HL-60 (cell line): ENCODE data around the gene CNN3.
A peak's percentile ranks its signal among the peaks of the same experiment; 100 is the strongest.

ENCODE experiments used
- DNase-seq, 2 experiments: peaks; one replicate each; pipeline ENCODE4 v3.0.0-alpha.2; 2010 to 2020; ENCODE audit warnings: low read depth in 1 of 2, low spot score in 1 of 2
- H3K27ac ChIP-seq: fragments of 250-450 bp; sonication (Bioruptor Pico); replicated peaks from 2 replicates; pipeline ENCODE4 v1.5.1; 2020; ENCODE audit warnings: mild to moderate bottlenecking, moderate library complexity
- H3K27me3 ChIP-seq: fragments of 250-450 bp; sonication (Bioruptor Pico); 2 replicates; pipeline ENCODE4 v1.5.1; 2021; ENCODE audit warnings: mild to moderate bottlenecking, moderate library complexity; ENCODE audit not compliant: insufficient read depth, poor library complexity, severe bottlenecking
- H3K4me3 ChIP-seq: replicated peaks from 2 replicates; pipeline ENCODE4 v1.5.1; 2011; ENCODE audit warnings: mild to moderate bottlenecking, control low read depth, low read length; ENCODE audit not compliant: insufficient read depth
- CTCF ChIP-seq: IDR thresholded peaks from one replicate; pipeline ENCODE4 v1.5.1; 2011; ENCODE audit warnings: low read length, control low read depth, inconsistent platforms; ENCODE audit not compliant: insufficient read depth
- GABPA ChIP-seq: IDR thresholded peaks from 2 replicates; pipeline ENCODE4 v1.6.1; 2012; ENCODE audit warnings: low read depth
- POLR2AphosphoS5 ChIP-seq: IDR thresholded peaks from 2 replicates; pipeline ENCODE4 v1.6.1; 2012; ENCODE audit warnings: low read depth
- REST ChIP-seq: IDR thresholded peaks from 2 replicates; pipeline ENCODE4 v1.6.1; 2012; ENCODE audit warnings: low read depth; ENCODE audit not compliant: insufficient replicate concordance
- SPI1 ChIP-seq: IDR thresholded peaks from 2 replicates; pipeline ENCODE4 v1.6.1; 2012; ENCODE audit warnings: low read depth, mild to moderate bottlenecking, borderline replicate concordance

CNN3 gene

GRCh38 chr1:94925561-94926125, 1.3 kb downstream of the CNN3 start:
- TF ChIP-seq SPI1 (no peak), REST (no peak), POLR2AphosphoS5 (no peak), GABPA (no peak), CTCF (no peak)
- peak overlapping the region; percentile 29 for H3K4me3 ChIP-seq
- no peak overlapping the region for H3K27ac ChIP-seq

GRCh38 chr1:94925004-94925403, 1.9 kb downstream of the CNN3 start:
- Histone ChIP-seq H3K4me3 (no peak overlapping the region), H3K27ac (no peak overlapping the region)
- DNase-seq: no peak

More at GRCh38 chr1:94925561-94926125, 1.3 kb downstream of the CNN3 start:
- no peak for DNase-seq
- peaks cover 54% of the 10 kb centered on the region for H3K27me3 ChIP-seq

More at GRCh38 chr1:94925004-94925403, 1.9 kb downstream of the CNN3 start:
- peaks cover 55% of the 10 kb centered on the region for H3K27me3 ChIP-seq
- TF ChIP-seq POLR2AphosphoS5: no peak
- TF ChIP-seq REST: no peak
- no peak for TF ChIP-seq SPI1
- TF ChIP-seq CTCF: no peak
- TF ChIP-seq GABPA: no peak
